Type B pancreatic cell (in vitro differentiated cells): ENCODE measurements around the gene TEKTIP1. TPM values are rescaled to one million over a fixed set of nuclear protein-coding genes. Genes with fewer than 3 reads are reported as not detected.
A peak's percentile ranks its signal among the peaks of the same experiment; 100 is the strongest.

Source experiments
- DNase-seq: peaks from one replicate; pipeline ENCODE4 v3.0.0; 2021; ENCODE audit warnings: mixed read lengths; ENCODE audit not compliant: unreplicated experiment; ENCODE audit errors: extremely low spot score
- H3K27ac Mint-ChIP-seq: 2 replicates; pipeline ENCODE4 v1.8.0; 2021; ENCODE audit warnings: mild to moderate bottlenecking, mixed read lengths
- H3K27me3 Mint-ChIP-seq: 2 replicates; pipeline ENCODE4 v1.8.0; 2021; ENCODE audit warnings: mixed read lengths
- H3K36me3 Mint-ChIP-seq: 2 replicates; pipeline ENCODE4 v1.8.0; 2021; ENCODE audit warnings: mixed read lengths
- H3K4me1 Mint-ChIP-seq: one replicate; pipeline ENCODE4 v1.8.0; 2021; ENCODE audit warnings: mixed read lengths; ENCODE audit not compliant: unreplicated experiment
- H3K4me3 Mint-ChIP-seq: 2 replicates; pipeline ENCODE4 v1.8.0; 2021; ENCODE audit warnings: mild to moderate bottlenecking, mixed read lengths
- H3K9me3 Mint-ChIP-seq: 2 replicates; pipeline ENCODE4 v1.8.0; 2021; ENCODE audit warnings: mixed read lengths
- total RNA-seq: library from RNA; stranded (reverse); gene quantifications from 2 replicates; pipeline ENCODE4 v1.2.1, GENCODE V29; 2021; ENCODE audit warnings: low replicate concordance
- TF ChIP-seq, protein P1 (sequence below): fragments of 200-600 bp; sonication (generic); conservative IDR thresholded peaks from 2 replicates; pipeline ENCODE4 v1.5.0; 2021; ENCODE audit warnings: antibody characterized with exemption, mild to moderate bottlenecking

Gene TEKTIP1
- total RNA-seq, 1 donor from 2014 or later, result 3.4 TPM

GRCh38 chr19:3551792-3552095 lies 12.8 kb downstream of the TEKTIP1 start:
- TF ChIP-seq, protein P1, sequence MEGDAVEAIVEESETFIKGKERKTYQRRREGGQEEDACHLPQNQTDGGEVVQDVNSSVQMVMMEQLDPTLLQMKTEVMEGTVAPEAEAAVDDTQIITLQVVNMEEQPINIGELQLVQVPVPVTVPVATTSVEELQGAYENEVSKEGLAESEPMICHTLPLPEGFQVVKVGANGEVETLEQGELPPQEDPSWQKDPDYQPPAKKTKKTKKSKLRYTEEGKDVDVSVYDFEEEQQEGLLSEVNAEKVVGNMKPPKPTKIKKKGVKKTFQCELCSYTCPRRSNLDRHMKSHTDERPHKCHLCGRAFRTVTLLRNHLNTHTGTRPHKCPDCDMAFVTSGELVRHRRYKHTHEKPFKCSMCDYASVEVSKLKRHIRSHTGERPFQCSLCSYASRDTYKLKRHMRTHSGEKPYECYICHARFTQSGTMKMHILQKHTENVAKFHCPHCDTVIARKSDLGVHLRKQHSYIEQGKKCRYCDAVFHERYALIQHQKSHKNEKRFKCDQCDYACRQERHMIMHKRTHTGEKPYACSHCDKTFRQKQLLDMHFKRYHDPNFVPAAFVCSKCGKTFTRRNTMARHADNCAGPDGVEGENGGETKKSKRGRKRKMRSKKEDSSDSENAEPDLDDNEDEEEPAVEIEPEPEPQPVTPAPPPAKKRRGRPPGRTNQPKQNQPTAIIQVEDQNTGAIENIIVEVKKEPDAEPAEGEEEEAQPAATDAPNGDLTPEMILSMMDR, result no peak
- H3K9me3 Mint-ChIP-seq, result no peaks in the 10 kb centered on the region
- no peaks in the 10 kb centered on the region for H3K27me3 Mint-ChIP-seq
- peaks cover 11% of the 10 kb centered on the region for H3K4me1 Mint-ChIP-seq
- no peak overlapping the region for H3K4me3 Mint-ChIP-seq
- no peaks in the 10 kb centered on the region for H3K36me3 Mint-ChIP-seq
- no peak overlapping the region for H3K27ac Mint-ChIP-seq
- no peak for DNase-seq

- no peak overlapping the region for H3K27ac Mint-ChIP-seq
- TF ChIP-seq, protein P1, result no peak
- H3K4me3 Mint-ChIP-seq, result peak overlapping the region; percentile 52
- no peaks in the 10 kb centered on the region for H3K27me3 Mint-ChIP-seq
- H3K9me3 Mint-ChIP-seq, result no peaks in the 10 kb centered on the region
- DNase-seq, result no peak
- H3K4me1 Mint-ChIP-seq, result peaks cover 16% of the 10 kb centered on the region
- no peaks in the 10 kb centered on the region for H3K36me3 Mint-ChIP-seq
These were observed 15.5 kb downstream of the TEKTIP1 start for GRCh38 chr19:3554254-3555083.

DNA sequence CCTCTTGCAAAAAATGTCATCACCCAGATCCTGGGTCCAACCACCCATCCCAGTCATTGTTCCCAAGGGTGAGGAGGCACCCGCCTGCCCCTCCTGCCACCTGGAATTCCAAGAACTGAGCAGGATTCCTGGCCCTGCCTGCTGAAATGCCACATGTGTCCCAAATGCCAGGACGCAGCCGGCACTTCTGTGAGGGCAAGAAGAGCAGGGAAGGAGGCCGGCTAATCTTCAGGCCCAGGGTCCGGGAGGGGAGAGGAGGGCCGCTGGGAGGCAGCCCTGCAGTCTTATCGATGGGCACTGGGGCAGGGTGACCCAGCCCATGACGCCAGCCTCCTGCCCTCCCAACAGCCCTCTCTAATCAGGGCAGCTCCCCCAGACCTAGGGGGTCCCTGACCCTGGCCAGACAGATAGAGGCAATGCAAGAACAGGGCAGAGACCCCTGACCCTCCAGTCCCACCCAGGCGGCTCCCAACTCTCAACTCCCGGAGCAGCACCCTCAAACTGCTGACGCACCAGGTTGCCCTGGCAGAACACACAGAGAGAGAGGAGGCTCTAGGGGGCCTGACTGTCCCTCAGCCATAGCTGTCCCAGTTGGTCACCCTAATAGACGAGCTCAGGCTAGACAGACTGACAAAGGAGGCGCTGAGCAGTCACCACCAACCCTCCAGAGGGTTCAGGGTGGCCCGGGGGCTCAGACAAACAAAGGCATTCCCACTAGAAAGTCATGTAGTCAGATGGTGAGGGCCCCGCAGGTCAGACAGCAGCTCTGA lies 16.9 kb downstream of the TEKTIP1 start:
- Mint-ChIP-seq H3K27ac (peak overlapping the region; percentile 78), H3K9me3 (no peaks in the 10 kb centered on the region), H3K36me3 (no peaks in the 10 kb centered on the region), H3K4me3 (peak overlapping the region; percentile 92), H3K4me1 (peaks cover 16% of the 10 kb centered on the region), H3K27me3 (no peaks in the 10 kb centered on the region)
- TF ChIP-seq, protein P1, result no peak
- no peak for DNase-seq

- H3K9me3 Mint-ChIP-seq, result no peaks in the 10 kb centered on the region
- TF ChIP-seq, protein P1, result no peak
- peaks cover 16% of the 10 kb centered on the region for H3K4me1 Mint-ChIP-seq
- DNase-seq, result no peak
- no peaks in the 10 kb centered on the region for H3K36me3 Mint-ChIP-seq
- no peaks in the 10 kb centered on the region for H3K27me3 Mint-ChIP-seq
- peak overlapping the region; percentile 78 for H3K27ac Mint-ChIP-seq
- peak overlapping the region; percentile 92 for H3K4me3 Mint-ChIP-seq
These were observed 17.5 kb downstream of the TEKTIP1 start for GRCh38 chr19:3556423-3556977.

GRCh38 chr19:3556978-3557460 lies 18.0 kb downstream of the TEKTIP1 start:
- TF ChIP-seq, protein P1, result peak; percentile 29
- H3K36me3 Mint-ChIP-seq, result no peaks in the 10 kb centered on the region
- no peak for DNase-seq
- H3K4me1 Mint-ChIP-seq, result peaks cover 16% of the 10 kb centered on the region
- peak overlapping the region; percentile 92 for H3K4me3 Mint-ChIP-seq
- peak overlapping the region; percentile 78 for H3K27ac Mint-ChIP-seq
- no peaks in the 10 kb centered on the region for H3K9me3 Mint-ChIP-seq
- no peaks in the 10 kb centered on the region for H3K27me3 Mint-ChIP-seq
